ENCODE data around the gene CYP51A1.

GRCh38 chr7:92076509-92076908 lies 57.8 kb downstream of the CYP51A1 start:
- no peak for TF ChIP-seq CTCF (IDR thresholded peaks at IDR 0.05)
- TF ChIP-seq POLR2A (IDR thresholded peaks at IDR 0.05) = no peak

Data from adrenal gland (tissue), 5 donors.